ENCODE measurements around the gene SASH3. TPM values are rescaled to one million over a fixed set of nuclear protein-coding genes. Genes with fewer than 3 reads are reported as not detected.

The SASH3 gene
- total RNA-seq: not detected in 2 replicates

DNA sequence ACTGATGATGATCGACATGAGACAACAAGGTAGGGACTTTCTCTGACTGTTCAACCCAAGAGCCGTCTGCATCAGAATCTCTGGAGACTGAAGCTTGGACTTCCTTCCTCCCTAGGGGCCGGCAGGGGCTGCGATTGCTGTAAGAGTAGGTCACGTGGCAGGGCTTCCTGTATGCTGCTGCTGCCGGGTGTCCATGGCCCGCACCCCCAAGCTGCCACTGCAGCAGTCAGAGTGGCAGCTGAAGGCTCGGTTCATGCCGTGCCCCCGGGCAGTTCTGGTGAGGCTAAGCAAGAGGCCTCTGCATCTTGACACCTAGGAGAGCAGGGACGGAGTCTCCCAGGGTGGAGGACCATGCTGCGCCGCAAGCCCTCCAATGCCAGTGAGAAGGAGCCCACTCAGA is at the start of gene SASH3:
Gene SASH3, plus strand, starts transcription at position 203 of the 400 bp plus-strand sequence. Its CDS starts 149 bp downstream, at position 352.

GRCh38 chrX:129738466-129739308 is 41.1 kb upstream of the SASH3 start, which contains the start of gene XPNPEP2:
TSS of gene XPNPEP2 (plus strand) at chrX:129738979. CDS start at chrX:129739214, 235 bp downstream.

DNA sequence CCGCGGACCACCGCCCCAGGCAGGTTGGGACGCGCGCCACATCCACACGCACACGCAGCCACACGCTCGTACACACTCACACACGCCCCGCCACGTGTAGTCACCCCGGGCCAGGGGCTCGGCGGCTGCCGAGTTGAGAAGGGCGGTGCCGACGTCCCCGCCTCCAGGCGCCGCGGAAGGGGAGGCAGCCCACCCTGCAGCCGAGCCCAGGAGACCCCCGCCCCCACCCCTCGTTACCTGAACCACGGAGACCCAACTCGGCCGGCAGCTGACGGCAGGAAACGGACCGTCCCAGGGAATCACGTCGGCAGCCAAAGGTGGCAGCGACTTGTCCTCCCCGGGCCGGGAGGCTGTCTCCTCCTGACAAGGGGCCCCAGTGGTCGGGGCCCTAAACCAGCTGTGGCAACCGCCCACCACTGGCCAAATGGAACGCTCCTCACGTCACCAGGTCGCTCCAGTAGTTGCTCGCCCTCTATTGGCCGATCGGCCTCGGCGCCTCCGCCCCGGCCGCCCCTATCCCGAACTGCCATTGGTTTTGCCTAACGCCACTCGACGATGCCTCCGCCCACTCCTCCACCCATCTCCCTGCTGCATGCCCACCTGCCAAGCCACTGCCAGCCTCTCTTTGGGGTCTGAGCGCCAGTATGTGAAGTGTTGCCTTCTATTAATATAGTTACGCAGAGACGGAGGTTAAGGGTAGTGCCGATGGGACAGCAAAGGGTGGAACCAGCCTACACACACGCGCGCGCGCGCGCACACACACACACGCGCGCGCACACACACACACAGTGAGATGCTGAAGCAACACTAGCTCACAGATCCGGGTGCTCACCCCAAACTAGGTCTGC is 63.9 kb downstream of the SASH3 start, which contains the start of gene ZDHHC9:
Gene ZDHHC9, minus strand, starts transcription at position 428 of the 848 bp plus-strand sequence. CDS start 1,941 bp downstream, outside the sequence.

Other genes starting within 250 kb of the SASH3 start
- 12.6 and 13.3 TPM in 2 replicates for gene OCRL, start 239.7 kb upstream of the SASH3 start, total RNA-seq
- not detected in 2 replicates for gene APLN, start 125.0 kb upstream of the SASH3 start, total RNA-seq
- 1.7 TPM in 1 of 2 replicates, not detected in the other for gene XPNPEP2, start 41.0 kb upstream of the SASH3 start, total RNA-seq
- gene ZDHHC9, start 63.9 kb downstream of the SASH3 start, total RNA-seq: 23.9 and 26.1 TPM in 2 replicates
- gene UTP14A, start 126.2 kb downstream of the SASH3 start, total RNA-seq: 13.1 and 13.8 TPM in 2 replicates
- 0.86 and 1.2 TPM in 2 replicates for gene BCORL1, start 202.7 kb downstream of the SASH3 start, total RNA-seq

Measured in myometrial cell (primary cell).